OCI-LY7 (cell line): ENCODE measurements around the gene GAS6. TPM values are rescaled to one million over a fixed set of nuclear protein-coding genes. Genes with fewer than 3 reads are reported as not detected.

Experiments
- BruUV-seq: library from RNA; stranded (reverse); fragments of 400-500 nt; replicated peaks from 2 replicates; lab custom pipeline; 2021; lab: Mats Ljungman, UMichigan
- CTCF ChIA-PET: fragments of 300-600 bp; sonication (Branson Sonifier 250); formaldehyde crosslinking; loops from one replicate; lab custom pipeline; 2022; ENCODE audit warnings: antibody characterized with exemption; ENCODE audit not compliant: unreplicated experiment; lab: Charles Lee
- POLR2A ChIA-PET: fragments of 300-600 bp; sonication (Branson Sonifier 250); formaldehyde crosslinking; loops from one replicate; lab custom pipeline; 2022; ENCODE audit warnings: antibody characterized with exemption; lab: Charles Lee
- DNase-seq: peaks from one replicate; pipeline ENCODE4 v3.0.0-alpha.2; 2015; ENCODE audit warnings: low spot score
- H2AFZ ChIP-seq: fragments of 200-600 bp; sonication (generic), shearing (Covaris generic); 2 replicates; pipeline ENCODE4 v1.6.1; 2014; ENCODE audit warnings: mild to moderate bottlenecking, antibody characterized with exemption, low read length, moderate library complexity
- H3K27ac ChIP-seq: fragments of 200-600 bp; sonication (generic); 2 replicates; pipeline ENCODE4 v1.5.1; 2014; ENCODE audit warnings: mixed run types, low read depth, mild to moderate bottlenecking, moderate library complexity, low read length, inconsistent platforms; ENCODE audit not compliant: poor library complexity, severe bottlenecking
- H3K36me3 ChIP-seq: fragments of 200-600 bp; sonication (generic); 2 replicates; pipeline ENCODE4 v1.6.1; 2014; ENCODE audit warnings: mild to moderate bottlenecking, antibody characterized with exemption, low read length, moderate library complexity, mixed read lengths; ENCODE audit not compliant: insufficient read depth
- H3K4me1 ChIP-seq: fragments of 200-600 bp; sonication (generic); 2 replicates; pipeline ENCODE4 v1.5.1; 2014; ENCODE audit warnings: mild to moderate bottlenecking, low read length; ENCODE audit not compliant: insufficient read depth, poor library complexity, severe bottlenecking
- H3K4me2 ChIP-seq: fragments of 200-600 bp; sonication (generic); 2 replicates; pipeline ENCODE4 v1.6.1; 2014; ENCODE audit warnings: mild to moderate bottlenecking, low read length
- H3K4me3 ChIP-seq: fragments of 200-600 bp; sonication (generic); 2 replicates; pipeline ENCODE4 v1.5.1; 2014; ENCODE audit warnings: mild to moderate bottlenecking, low read depth, low read length; ENCODE audit not compliant: poor library complexity, severe bottlenecking
- H3K79me2 ChIP-seq: fragments of 200-600 bp; sonication (generic); 2 replicates; pipeline ENCODE4 v1.6.1; 2016; ENCODE audit warnings: low read depth, mild to moderate bottlenecking, low read length, moderate library complexity, mixed read lengths; ENCODE audit not compliant: insufficient read depth
- H3K9me2 ChIP-seq: fragments of 200-600 bp; sonication (generic); 2 replicates; pipeline ENCODE4 v1.6.1; 2016; ENCODE audit warnings: mild to moderate bottlenecking, low read length, mixed read lengths; ENCODE audit not compliant: insufficient read depth
- H3K9me3 ChIP-seq: fragments of 200-600 bp; sonication (generic); 2 replicates; pipeline ENCODE4 v1.6.1; 2014; ENCODE audit warnings: mild to moderate bottlenecking, mixed run types, low read length, mixed read lengths
- H4K20me1 ChIP-seq: fragments of 200-600 bp; sonication (generic); 2 replicates; pipeline ENCODE4 v1.6.1; 2014; ENCODE audit warnings: mild to moderate bottlenecking, antibody characterized with exemption, low read length, moderate library complexity, mixed read lengths; ENCODE audit not compliant: insufficient read depth
- CTCF ChIP-seq: fragments of 200-600 bp; sonication (generic); conservative IDR thresholded peaks from 2 replicates; pipeline ENCODE4 v1.5.1; 2014; ENCODE audit warnings: mild to moderate bottlenecking, antibody characterized with exemption, low read length, moderate library complexity, mixed read lengths
- EZH2phosphoT487 ChIP-seq: fragments of 200-600 bp; sonication (generic); IDR thresholded peaks from 2 replicates; pipeline ENCODE4 v1.6.1; 2018; ENCODE audit warnings: low read depth, borderline replicate concordance, mild to moderate bottlenecking, mixed run types, antibody characterized with exemption, low read length, moderate library complexity, mixed read lengths
- intact Hi-C: fragments of 100-400 bp; cut with micrococcal nuclease; formaldehyde crosslinking; loops from one replicate; pipeline ENCODE4 v1.10.0; 2022; ENCODE audit not compliant: unreplicated experiment
- total RNA-seq, 2 experiments: library from RNA; depleted of rRNA in 1 of 2; stranded (reverse); fragments of >200 nt in 1 of 2; shearing (Covaris generic) in 1 of 2; gene quantifications; 2 replicates each; pipeline ENCODE4 v1.2.3, GENCODE V29; 2014 to 2022

The GAS6 gene
- total RNA-seq, 2 experiments from 2014 or later: not detected

GRCh38 chr13:113845055-113845454 is 18.8 kb downstream of the GAS6 start:
- Histone ChIP-seq H2AFZ (no peak overlapping the region), H3K36me3 (no peaks in the 10 kb centered on the region), H3K27ac (no peak overlapping the region), H3K4me1 (no peaks in the 10 kb centered on the region), H3K9me2 (no peaks in the 10 kb centered on the region), H3K4me3 (no peak overlapping the region), H4K20me1 (no peaks in the 10 kb centered on the region), H3K79me2 (no peaks in the 10 kb centered on the region), H3K4me2 (no peak overlapping the region), H3K9me3 (no peaks in the 10 kb centered on the region)
- ChIA-PET POLR2A (no interaction called here), CTCF (no interaction called here)
- BruUV-seq: no TSS peak
- intact Hi-C loops: no loop called here
- TF ChIP-seq EZH2phosphoT487 (no peak), CTCF (no peak)
- DNase-seq: no peak

GRCh38 chr13:113843864-113844556 is 19.9 kb downstream of the GAS6 start:
- Histone ChIP-seq H3K9me2 (no peaks in the 10 kb centered on the region), H2AFZ (no peak overlapping the region), H3K36me3 (no peaks in the 10 kb centered on the region), H3K4me3 (no peak overlapping the region), H3K9me3 (no peaks in the 10 kb centered on the region), H3K4me1 (no peaks in the 10 kb centered on the region), H3K27ac (no peak overlapping the region), H3K4me2 (no peak overlapping the region), H4K20me1 (no peaks in the 10 kb centered on the region), H3K79me2 (no peaks in the 10 kb centered on the region)
- no peak for DNase-seq
- BruUV-seq: no TSS peak
- intact Hi-C loops: no loop called here
- TF ChIP-seq EZH2phosphoT487 (no peak), CTCF (no peak)
- CTCF ChIA-PET: no interaction called here
- POLR2A ChIA-PET: no interaction called here

- intact Hi-C loops: no loop called here
- H3K36me3 ChIP-seq: no peaks in the 10 kb centered on the region
- no peak overlapping the region for H3K4me3 ChIP-seq
- no TSS peak for BruUV-seq
- H3K9me2 ChIP-seq: no peaks in the 10 kb centered on the region
- no peak overlapping the region for H3K27ac ChIP-seq
- POLR2A ChIA-PET: no interaction called here
- no peak for DNase-seq
- H3K4me2 ChIP-seq: no peak overlapping the region
- no peaks in the 10 kb centered on the region for H3K9me3 ChIP-seq
- CTCF ChIA-PET: no interaction called here
- no peak for TF ChIP-seq EZH2phosphoT487
- no peak for TF ChIP-seq CTCF
- H3K4me1 ChIP-seq: no peaks in the 10 kb centered on the region
- no peak overlapping the region for H2AFZ ChIP-seq
- H4K20me1 ChIP-seq: no peaks in the 10 kb centered on the region
- no peaks in the 10 kb centered on the region for H3K79me2 ChIP-seq
Observed at GRCh38 chr13:113843063-113843654, 20.7 kb downstream of the GAS6 start.
